Thyroid gland (tissue), 4 donors: ENCODE data around the gene SLC29A2.

ENCODE experiments used
- CTCF ChIP-seq, 6 experiments: fragments of 200-600 bp in 3 of 6; fragments of 450-650 bp in 3 of 6; sonication (generic) in 3 of 6; IDR thresholded peaks; one replicate each; pipeline ENCODE4 v1.5.1; 2016 to 2019; ENCODE audit warnings: antibody characterized with exemption in 6 of 6, mild to moderate bottlenecking in 2 of 6, inconsistent platforms in 1 of 6, moderate library complexity in 1 of 6
- POLR2A ChIP-seq, 2 donors: fragments of 450-650 bp; IDR thresholded peaks; one replicate each; pipeline ENCODE4 v1.6.1; 2017; ENCODE audit warnings: antibody characterized with exemption in 2 of 2, mild to moderate bottlenecking in 2 of 2, moderate library complexity in 1 of 2

GRCh38 chr11:66335531-66336233, 35.9 kb downstream of the SLC29A2 start:
- TF ChIP-seq POLR2A (IDR thresholded peaks at IDR 0.05) (no peak), CTCF (IDR thresholded peaks at IDR 0.05) (no peak)
